Tibial artery (tissue), 4 donors: ENCODE data around the gene WT1.

Experiments
- DNase-seq, 2 donors: peaks; one replicate each; pipeline ENCODE4 v3.0.0-alpha.2; 2019
- H3K27ac ChIP-seq, 2 donors: fragments of 200-600 bp; sonication (generic) in 1 of 2; 1 replicate in 1 of 2; 2 replicates in 1 of 2; pipeline ENCODE4 v1.5.1; 2018 to 2019; ENCODE audit warnings: mild to moderate bottlenecking in 1 of 2
- H3K27me3 ChIP-seq, 2 donors: fragments of 200-600 bp; sonication (generic) in 1 of 2; one replicate each; pipeline versions ENCODE4 v1.5.1 to v1.6.0; 2016 to 2019
- H3K36me3 ChIP-seq, 3 donors: fragments of 200-600 bp; sonication (generic) in 2 of 3; one replicate each; pipeline ENCODE4 v1.5.1; 2016 to 2019; ENCODE audit warnings: mild to moderate bottlenecking in 2 of 3
- H3K4me1 ChIP-seq, 4 donors: fragments of 200-600 bp; sonication (generic) in 2 of 4; 1 replicate in 3 of 4; 2 replicates in 1 of 4; pipeline ENCODE4 v1.5.1; 2016 to 2019
- H3K4me3 ChIP-seq, 2 donors: fragments of 200-600 bp; sonication (generic) in 1 of 2; 1 replicate in 1 of 2; 2 replicates in 1 of 2; pipeline ENCODE4 v1.5.1; 2018 to 2019; ENCODE audit warnings: mild to moderate bottlenecking in 2 of 2
- H3K9me3 ChIP-seq, 3 donors: fragments of 200-600 bp; sonication (generic) in 1 of 3; one replicate each; pipeline ENCODE4 v1.5.1; 2016 to 2019
- intact Hi-C: fragments of 100-400 bp; cut with DNase I; formaldehyde crosslinking; loops from one replicate; pipeline ENCODE4 v1.15.0; 2023; ENCODE audit warnings: low total_unique reads
- TF ChIP-seq, protein P1 (sequence below), 2 experiments: fragments of 200-600 bp in 1 of 2; fragments of 450-650 bp in 1 of 2; IDR thresholded peaks; one replicate each; pipeline ENCODE4 v1.5.1; 2017 to 2019; ENCODE audit warnings: antibody characterized with exemption in 2 of 2, mild to moderate bottlenecking in 1 of 2, moderate library complexity in 1 of 2

Gene WT1

DNA sequence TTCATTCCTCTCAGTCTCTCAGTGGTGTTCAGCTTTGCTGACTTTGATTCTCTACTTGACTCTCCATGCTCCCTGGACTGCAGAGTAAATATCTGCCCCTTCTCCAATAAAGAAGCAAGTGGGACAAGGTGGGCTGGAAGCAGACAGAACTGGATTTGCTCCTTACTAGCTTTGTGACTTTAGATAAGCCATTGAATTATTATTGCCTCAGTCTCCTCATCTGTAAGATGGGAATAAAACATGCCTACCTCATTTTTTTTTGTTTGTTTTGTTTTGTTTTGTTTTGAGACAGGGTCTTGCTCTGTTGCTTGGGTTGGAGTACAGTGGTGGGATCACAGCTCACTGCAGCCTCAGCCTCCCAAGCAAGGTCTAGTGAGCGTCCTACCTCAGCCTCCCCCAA is 44.6 kb downstream of the WT1 start:
- Histone ChIP-seq H3K27ac (no peak overlapping the region), H3K9me3 (no peaks in the 10 kb centered on the region), H3K36me3 (no peaks in the 10 kb centered on the region), H3K4me3 (no peak overlapping the region), H3K4me1 (no peaks in the 10 kb centered on the region), H3K27me3 (no peaks in the 10 kb centered on the region)
- TF ChIP-seq, protein P1, sequence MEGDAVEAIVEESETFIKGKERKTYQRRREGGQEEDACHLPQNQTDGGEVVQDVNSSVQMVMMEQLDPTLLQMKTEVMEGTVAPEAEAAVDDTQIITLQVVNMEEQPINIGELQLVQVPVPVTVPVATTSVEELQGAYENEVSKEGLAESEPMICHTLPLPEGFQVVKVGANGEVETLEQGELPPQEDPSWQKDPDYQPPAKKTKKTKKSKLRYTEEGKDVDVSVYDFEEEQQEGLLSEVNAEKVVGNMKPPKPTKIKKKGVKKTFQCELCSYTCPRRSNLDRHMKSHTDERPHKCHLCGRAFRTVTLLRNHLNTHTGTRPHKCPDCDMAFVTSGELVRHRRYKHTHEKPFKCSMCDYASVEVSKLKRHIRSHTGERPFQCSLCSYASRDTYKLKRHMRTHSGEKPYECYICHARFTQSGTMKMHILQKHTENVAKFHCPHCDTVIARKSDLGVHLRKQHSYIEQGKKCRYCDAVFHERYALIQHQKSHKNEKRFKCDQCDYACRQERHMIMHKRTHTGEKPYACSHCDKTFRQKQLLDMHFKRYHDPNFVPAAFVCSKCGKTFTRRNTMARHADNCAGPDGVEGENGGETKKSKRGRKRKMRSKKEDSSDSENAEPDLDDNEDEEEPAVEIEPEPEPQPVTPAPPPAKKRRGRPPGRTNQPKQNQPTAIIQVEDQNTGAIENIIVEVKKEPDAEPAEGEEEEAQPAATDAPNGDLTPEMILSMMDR (IDR thresholded peaks at IDR 0.05): no peak
- no peak for DNase-seq
- intact Hi-C loops: no loop called here

- H3K27ac ChIP-seq: no peak overlapping the region
- TF ChIP-seq, protein P1 (IDR thresholded peaks at IDR 0.05): no peak
- H3K36me3 ChIP-seq: no peaks in the 10 kb centered on the region
- no peak overlapping the region for H3K4me3 ChIP-seq
- H3K9me3 ChIP-seq: no peaks in the 10 kb centered on the region
- DNase-seq: no peak
- no peaks in the 10 kb centered on the region for H3K4me1 ChIP-seq
- peaks cover 0 to 9% of the 10 kb centered on the region in 2 donors for H3K27me3 ChIP-seq
- intact Hi-C loops: no loop called here
Measured at GRCh38 chr11:32388871-32389770, 46.2 kb downstream of the WT1 start.

DNA sequence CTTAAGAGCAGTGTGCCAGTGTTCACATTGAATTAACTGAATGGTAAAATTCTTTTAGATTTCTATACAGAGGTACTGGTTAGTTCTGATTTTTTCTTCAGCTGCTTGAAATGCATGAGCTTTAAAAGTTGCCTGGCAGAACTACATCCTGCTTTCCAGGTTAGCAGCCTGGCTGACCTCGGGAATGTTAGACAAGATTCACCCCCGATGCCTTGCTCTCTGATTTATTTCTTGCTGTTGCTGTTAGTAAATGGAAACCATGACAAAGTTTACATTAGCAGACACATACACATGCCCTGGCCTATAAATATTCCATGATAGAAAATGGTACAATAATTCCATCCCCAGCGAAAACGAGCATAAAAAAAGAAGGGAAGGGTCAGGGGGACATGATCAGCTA is 47.0 kb downstream of the WT1 start:
- Histone ChIP-seq H3K9me3 (no peaks in the 10 kb centered on the region), H3K27me3 (peaks cover 0 to 11% of the 10 kb centered on the region in 2 donors), H3K4me1 (no peaks in the 10 kb centered on the region), H3K36me3 (no peaks in the 10 kb centered on the region), H3K27ac (no peak overlapping the region), H3K4me3 (no peak overlapping the region)
- intact Hi-C loops: no loop called here
- TF ChIP-seq, protein P1 (IDR thresholded peaks at IDR 0.05): no peak
- DNase-seq: no peak

- Histone ChIP-seq H3K36me3 (no peaks in the 10 kb centered on the region), H3K27me3 (peaks cover 0 to 11% of the 10 kb centered on the region in 2 donors), H3K27ac (no peak overlapping the region), H3K4me3 (no peak overlapping the region), H3K9me3 (no peaks in the 10 kb centered on the region), H3K4me1 (no peaks in the 10 kb centered on the region)
- DNase-seq: no peak
- TF ChIP-seq, protein P1 (IDR thresholded peaks at IDR 0.05): no peak
- intact Hi-C loops: no loop called here
Measured at GRCh38 chr11:32387411-32387810, 47.9 kb downstream of the WT1 start.

GRCh38 chr11:32386770-32387377 is 48.5 kb downstream of the WT1 start:
- H3K9me3 ChIP-seq: no peaks in the 10 kb centered on the region
- H3K27ac ChIP-seq: no peak overlapping the region
- peaks cover 0 to 11% of the 10 kb centered on the region in 2 donors for H3K27me3 ChIP-seq
- intact Hi-C loops: no loop called here
- H3K4me1 ChIP-seq: no peaks in the 10 kb centered on the region
- DNase-seq: no peak
- no peaks in the 10 kb centered on the region for H3K36me3 ChIP-seq
- no peak overlapping the region for H3K4me3 ChIP-seq
- TF ChIP-seq, protein P1 (IDR thresholded peaks at IDR 0.05): no peak
